ENCODE measurements around the gene MCF2L2. TPM values are rescaled to one million over a fixed set of nuclear protein-coding genes. Genes with fewer than 3 reads are reported as not detected.
"Not testable (repeated sequence)": the region's sequence is repeated elsewhere in the genome, so short reads cannot be mapped to it uniquely, and the experiment has no call there.

Gene MCF2L2
- total RNA-seq, 1 experiment from 2014 or later: 1.7 TPM

DNA sequence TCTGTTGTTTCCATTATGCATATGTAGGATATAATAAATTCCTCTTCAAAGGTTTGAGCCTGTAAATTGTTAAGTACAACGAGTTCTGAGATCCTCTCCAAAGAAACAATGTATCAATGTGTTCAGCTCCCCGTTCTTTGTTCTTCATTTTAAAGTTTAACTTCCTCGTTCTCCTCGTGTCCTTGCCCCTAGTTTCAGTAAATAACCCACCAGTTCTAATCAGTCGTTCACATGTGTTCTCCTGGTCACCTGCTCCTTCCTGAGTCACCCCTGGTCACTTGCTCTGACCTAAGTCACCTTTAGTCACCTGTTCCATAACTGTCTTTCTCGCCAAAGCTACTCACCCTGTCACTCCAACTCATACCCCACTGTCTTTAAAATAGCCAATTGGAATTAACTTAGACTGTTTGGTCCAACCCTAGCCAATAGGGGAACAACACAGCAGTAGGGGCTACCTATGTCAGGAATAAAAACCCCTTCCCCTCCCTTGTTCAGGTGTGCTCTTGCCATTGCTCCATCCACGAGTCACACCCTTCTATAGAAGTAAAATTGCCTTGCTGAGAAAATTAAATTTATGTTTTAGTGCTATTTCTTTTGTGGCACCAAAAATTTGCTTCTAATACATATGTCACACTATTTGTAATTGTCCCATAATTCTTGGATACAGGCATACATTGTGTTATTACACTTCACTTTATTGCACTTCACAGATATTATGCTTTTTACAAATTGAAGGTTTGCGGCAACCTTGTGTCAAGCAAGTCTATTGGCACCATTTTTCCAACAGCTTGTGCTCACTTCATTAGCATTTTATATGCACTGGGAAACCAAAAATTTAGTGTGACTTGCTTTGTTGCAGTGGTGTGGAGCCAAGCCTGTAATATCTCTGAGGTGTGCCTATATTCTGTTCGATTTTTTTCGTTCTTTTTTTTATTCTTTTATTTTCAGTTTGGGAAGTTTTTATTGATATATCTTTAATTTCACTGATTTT is 15.3 kb upstream of the MCF2L2 start:
- intact Hi-C loops (cut with micrococcal nuclease; ENCODE audit: unreplicated experiment): loop anchor here (2.0 kb wide), 1 partner anchor 39 kb away; no protein-coding TSS in a partner anchor
- Histone ChIP-seq H3K79me2 (ENCODE audit: low read depth) (no peaks in the 10 kb centered on the region), H3K9me3 (ENCODE audit: insufficient read depth, low read depth) (peaks cover 23% of the 10 kb centered on the region), H3K4me1 (replicated peaks; ENCODE audit: insufficient read depth) (peaks cover 16% of the 10 kb centered on the region), H2AFZ (no peak overlapping the region), H3K4me3 (no peak overlapping the region), H3K27ac (no peak overlapping the region), H4K20me1 (ENCODE audit: insufficient read depth) (no peaks in the 10 kb centered on the region), H3K36me3 (ENCODE audit: low read depth) (no peaks in the 10 kb centered on the region), H3K4me2 (no peak overlapping the region), H3K9me2 (ENCODE audit: insufficient read depth) (no peaks in the 10 kb centered on the region), H3F3A (ENCODE audit: insufficient read depth, low read depth) (peaks cover 7% of the 10 kb centered on the region; the same call in 1 of the 2 replicates), H3K27me3 (ENCODE audit: insufficient read depth, low read depth) (no peaks in the 10 kb centered on the region)
- CTCF ChIA-PET: no interaction called here
- no TSS peak for BruUV-seq (replicated peaks)
- TF ChIP-seq, protein P1, sequence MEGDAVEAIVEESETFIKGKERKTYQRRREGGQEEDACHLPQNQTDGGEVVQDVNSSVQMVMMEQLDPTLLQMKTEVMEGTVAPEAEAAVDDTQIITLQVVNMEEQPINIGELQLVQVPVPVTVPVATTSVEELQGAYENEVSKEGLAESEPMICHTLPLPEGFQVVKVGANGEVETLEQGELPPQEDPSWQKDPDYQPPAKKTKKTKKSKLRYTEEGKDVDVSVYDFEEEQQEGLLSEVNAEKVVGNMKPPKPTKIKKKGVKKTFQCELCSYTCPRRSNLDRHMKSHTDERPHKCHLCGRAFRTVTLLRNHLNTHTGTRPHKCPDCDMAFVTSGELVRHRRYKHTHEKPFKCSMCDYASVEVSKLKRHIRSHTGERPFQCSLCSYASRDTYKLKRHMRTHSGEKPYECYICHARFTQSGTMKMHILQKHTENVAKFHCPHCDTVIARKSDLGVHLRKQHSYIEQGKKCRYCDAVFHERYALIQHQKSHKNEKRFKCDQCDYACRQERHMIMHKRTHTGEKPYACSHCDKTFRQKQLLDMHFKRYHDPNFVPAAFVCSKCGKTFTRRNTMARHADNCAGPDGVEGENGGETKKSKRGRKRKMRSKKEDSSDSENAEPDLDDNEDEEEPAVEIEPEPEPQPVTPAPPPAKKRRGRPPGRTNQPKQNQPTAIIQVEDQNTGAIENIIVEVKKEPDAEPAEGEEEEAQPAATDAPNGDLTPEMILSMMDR (conservative IDR thresholded peaks at IDR 0.05): no peak
- TF ChIP-seq EZH2 (IDR thresholded peaks at IDR 0.05; ENCODE audit: low read depth): no peak
- POLR2A ChIA-PET (ENCODE audit: unreplicated experiment): no interaction called here
- DNase-seq: no peak

DNA sequence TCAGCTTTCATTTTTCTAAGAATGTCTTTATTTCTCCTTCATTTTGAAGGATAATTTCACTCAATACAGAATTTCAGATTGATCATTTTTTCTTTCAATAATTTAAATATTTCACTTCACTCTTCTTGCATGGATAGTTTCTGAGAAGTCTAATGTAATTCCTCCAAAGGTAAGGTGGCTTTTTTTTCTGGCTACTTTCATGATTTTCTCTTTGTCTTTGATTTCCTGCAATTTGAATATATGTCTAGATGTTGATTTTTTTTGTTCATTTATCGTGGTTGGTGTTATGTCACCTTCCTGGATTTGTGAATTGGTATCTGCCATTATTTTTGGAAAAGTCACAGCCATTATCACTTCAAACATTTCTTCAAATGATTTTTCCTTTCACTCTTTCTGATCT is 14.6 kb upstream of the MCF2L2 start:
- CTCF ChIA-PET: no interaction called here
- BruUV-seq (replicated peaks): no TSS peak
- Histone ChIP-seq H3K9me2 (ENCODE audit: insufficient read depth) (no peaks in the 10 kb centered on the region), H3K4me1 (replicated peaks; ENCODE audit: insufficient read depth) (peaks cover 9% of the 10 kb centered on the region), H2AFZ (no peak overlapping the region), H3K4me3 (no peak overlapping the region), H3K36me3 (ENCODE audit: low read depth) (no peaks in the 10 kb centered on the region), H3K9me3 (ENCODE audit: insufficient read depth, low read depth) (peaks cover 23% of the 10 kb centered on the region), H4K20me1 (ENCODE audit: insufficient read depth) (no peaks in the 10 kb centered on the region), H3K27me3 (ENCODE audit: insufficient read depth, low read depth) (no peaks in the 10 kb centered on the region), H3F3A (ENCODE audit: insufficient read depth, low read depth) (peaks cover 3% of the 10 kb centered on the region; the same call in 1 of the 2 replicates), H3K4me2 (no peak overlapping the region), H3K79me2 (ENCODE audit: low read depth) (no peaks in the 10 kb centered on the region), H3K27ac (no peak overlapping the region)
- TF ChIP-seq, protein P1 (conservative IDR thresholded peaks at IDR 0.05): no peak
- TF ChIP-seq EZH2 (IDR thresholded peaks at IDR 0.05; ENCODE audit: low read depth): no peak
- no peak for DNase-seq
- POLR2A ChIA-PET (ENCODE audit: unreplicated experiment): no interaction called here
- intact Hi-C loops (cut with micrococcal nuclease; ENCODE audit: unreplicated experiment): loop anchor here (2.0 kb wide), 1 partner anchor 38 kb away; no protein-coding TSS in a partner anchor

- POLR2A ChIA-PET (ENCODE audit: unreplicated experiment): not testable (repeated sequence)
Measured at GRCh38 chr3:183440521-183440920, 12.1 kb upstream of the MCF2L2 start.

More at GRCh38 chr3:183440521-183440920, 12.1 kb upstream of the MCF2L2 start:
- H2AFZ ChIP-seq; H3K4me3 ChIP-seq; H3K79me2 ChIP-seq (ENCODE audit: low read depth); DNase-seq; H3K9me2 ChIP-seq (ENCODE audit: insufficient read depth); H3K27ac ChIP-seq; H3F3A ChIP-seq (ENCODE audit: insufficient read depth, low read depth); intact Hi-C loops (cut with micrococcal nuclease; ENCODE audit: unreplicated experiment); H3K36me3 ChIP-seq (ENCODE audit: low read depth); H3K4me1 ChIP-seq (replicated peaks; ENCODE audit: insufficient read depth); H3K27me3 ChIP-seq (ENCODE audit: insufficient read depth, low read depth); H3K4me2 ChIP-seq; H4K20me1 ChIP-seq (ENCODE audit: insufficient read depth); BruUV-seq (replicated peaks): not testable (repeated sequence)
- CTCF ChIA-PET: interaction anchor here (0.6 kb wide), 1 partner anchor 131 kb away, joined by 3 read pairs; no protein-coding TSS in a partner anchor
- peaks cover 23% of the 10 kb centered on the region for H3K9me3 ChIP-seq (ENCODE audit: insufficient read depth, low read depth)
